ENCODE measurements around the gene LHPP. TPM values are rescaled to one million over a fixed set of nuclear protein-coding genes. Genes with fewer than 3 reads are reported as not detected.
A peak's percentile ranks its signal among the peaks of the same experiment; 100 is the strongest.

LHPP gene
- total and polyA plus RNA-seq, 4 experiments from 2014 or later: 17.9 to 22.4 (median 19.2) TPM

DNA sequence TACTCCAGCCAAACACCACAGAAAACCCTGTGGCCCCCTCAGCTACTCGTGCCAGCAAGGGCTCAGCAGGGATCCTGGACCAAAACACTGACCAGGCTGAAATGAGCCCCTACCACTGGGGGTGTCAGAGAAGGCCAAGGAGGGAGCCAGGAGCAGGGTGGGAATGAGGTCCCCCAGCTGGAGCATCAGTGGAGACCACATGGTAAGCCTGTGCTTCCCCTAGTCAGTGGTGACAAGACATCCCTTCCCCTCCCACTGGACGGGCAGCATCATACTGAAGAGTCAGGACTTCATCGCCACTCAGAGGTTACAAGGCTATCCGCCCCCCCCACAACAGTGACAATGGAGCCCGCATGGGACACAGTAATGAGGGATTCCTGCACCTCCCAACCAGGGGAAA is 99.6 kb downstream of the LHPP start:
- H3K36me3 Mint-ChIP-seq: peaks cover 2 to 13% of the 10 kb centered on the region in 2 donors
- CTCF ChIA-PET (ENCODE audit: partially characterized antibody): no interaction called here
- no peaks in the 10 kb centered on the region for H3K27me3 ChIP-seq (ENCODE audit: insufficient read depth, low read length)
- no peaks in the 10 kb centered on the region for H3K27me3 Mint-ChIP-seq
- intact Hi-C loops (cut with micrococcal nuclease): no loop called here
- no peaks in the 10 kb centered on the region for H3K4me1 ChIP-seq (ENCODE audit: insufficient read depth, low read length)
- peaks cover 0 to 13% (median 3%) of the 10 kb centered on the region in 8 donors for H3K9me3 Mint-ChIP-seq
- no peak overlapping the region for H3K4me3 ChIP-seq (ENCODE audit: low read length in 2 of 2)
- no peak overlapping the region for H3K27ac ChIP-seq (ENCODE audit: low read depth, low read length)
- POLR2A ChIA-PET (ENCODE audit: partially characterized antibody): no interaction called here
- no peak overlapping the region for H3K4me3 Mint-ChIP-seq
- H3K36me3 ChIP-seq (ENCODE audit: insufficient read depth, low read length): no peaks in the 10 kb centered on the region
- no peak overlapping the region for H3K27ac Mint-ChIP-seq
- no peak for DNase-seq
- H3K9me3 ChIP-seq (ENCODE audit: control insufficient read depth in 1 of 2, low read length in 2 of 2): no peaks in the 10 kb centered on the region
- no peaks in the 10 kb centered on the region for H3K4me1 Mint-ChIP-seq

DNA sequence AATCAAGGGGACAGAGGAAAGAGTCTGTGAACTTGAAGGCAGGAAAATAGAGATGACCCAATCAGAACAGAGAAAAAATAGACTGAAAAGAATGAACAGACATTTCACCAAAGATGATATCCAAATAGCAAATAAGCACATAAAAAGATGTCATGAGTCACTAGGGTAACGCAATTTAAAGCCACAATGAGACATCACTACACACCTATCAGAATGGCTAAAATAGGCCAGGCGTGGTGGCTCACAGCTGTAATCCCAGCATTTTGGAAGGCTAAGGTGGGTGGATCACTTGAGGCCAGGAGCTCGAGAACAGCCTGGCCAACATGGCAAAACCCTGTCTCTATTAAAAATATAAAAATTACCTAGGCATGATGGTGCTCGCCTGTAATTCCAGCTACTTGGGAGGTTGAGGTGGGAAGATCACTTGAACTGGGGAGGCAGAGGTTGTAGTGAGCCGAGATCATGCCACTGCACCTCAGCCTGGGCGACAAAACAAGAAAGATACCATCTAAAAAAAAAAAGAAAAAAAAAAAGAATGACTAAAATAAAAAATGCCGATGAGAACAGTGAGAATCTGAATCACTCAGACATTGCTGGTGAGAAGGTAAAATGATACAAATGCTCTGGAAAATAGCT is 100.9 kb downstream of the LHPP start:
- Histone ChIP-seq H3K27ac (ENCODE audit: low read depth, low read length) (no peak overlapping the region), H3K9me3 (ENCODE audit: control insufficient read depth in 1 of 2, low read length in 2 of 2) (no peaks in the 10 kb centered on the region), H3K36me3 (ENCODE audit: insufficient read depth, low read length) (no peaks in the 10 kb centered on the region), H3K4me3 (ENCODE audit: low read length in 2 of 2) (no peak overlapping the region), H3K4me1 (ENCODE audit: insufficient read depth, low read length) (no peaks in the 10 kb centered on the region), H3K27me3 (ENCODE audit: insufficient read depth, low read length) (no peaks in the 10 kb centered on the region)
- no peak for DNase-seq
- Mint-ChIP-seq H3K36me3 (peaks cover 2 to 13% of the 10 kb centered on the region in 2 donors), H3K4me1 (no peaks in the 10 kb centered on the region), H3K27ac (no peak overlapping the region), H3K9me3 (peaks cover 0 to 11% (median 3%) of the 10 kb centered on the region in 8 donors), H3K27me3 (no peaks in the 10 kb centered on the region), H3K4me3 (no peak overlapping the region)
- intact Hi-C loops (cut with micrococcal nuclease): no loop called here
- CTCF ChIA-PET (ENCODE audit: partially characterized antibody): no interaction called here
- POLR2A ChIA-PET (ENCODE audit: partially characterized antibody): no interaction called here

DNA sequence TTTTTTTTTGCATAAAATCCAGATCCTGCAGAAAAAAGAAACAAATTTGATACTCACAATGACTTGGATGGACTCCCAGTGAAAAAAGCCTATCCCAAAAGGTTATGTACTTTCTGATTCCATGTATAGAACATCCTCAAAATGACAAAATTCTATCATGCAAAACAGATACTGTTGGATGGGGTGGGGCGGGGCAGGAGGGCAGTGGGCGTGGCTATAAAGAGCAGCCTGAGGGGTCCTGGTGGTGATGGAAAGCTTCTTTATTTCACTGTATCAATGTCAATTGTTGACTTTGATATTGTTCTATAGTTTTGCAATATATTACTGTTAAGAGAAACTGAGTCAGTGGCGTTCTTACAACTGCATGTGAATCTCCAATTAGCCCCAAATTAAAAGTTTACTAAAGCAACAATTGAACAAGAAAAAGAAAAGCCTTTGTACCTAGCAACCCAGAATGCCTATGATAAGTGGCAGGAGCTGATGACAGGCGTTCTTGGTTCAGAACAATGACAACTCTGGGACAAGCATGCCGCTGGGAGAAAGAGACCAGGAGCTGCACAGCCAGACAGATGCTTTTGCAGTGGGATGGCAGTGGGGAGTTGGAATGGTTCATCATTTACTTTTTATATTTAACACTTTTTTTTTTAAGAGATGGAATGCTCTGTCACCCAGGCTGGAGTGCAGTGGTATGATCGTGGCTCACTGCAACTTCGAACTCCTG is 101.9 kb downstream of the LHPP start:
- DNase-seq: no peak
- Histone ChIP-seq H3K4me1 (ENCODE audit: insufficient read depth, low read length) (no peaks in the 10 kb centered on the region), H3K4me3 (ENCODE audit: low read length in 2 of 2) (no peak overlapping the region), H3K9me3 (ENCODE audit: control insufficient read depth in 1 of 2, low read length in 2 of 2) (no peaks in the 10 kb centered on the region), H3K27me3 (ENCODE audit: insufficient read depth, low read length) (no peaks in the 10 kb centered on the region), H3K36me3 (ENCODE audit: insufficient read depth, low read length) (no peaks in the 10 kb centered on the region), H3K27ac (ENCODE audit: low read depth, low read length) (no peak overlapping the region)
- ChIA-PET POLR2A (ENCODE audit: partially characterized antibody) (no interaction called here), CTCF (ENCODE audit: partially characterized antibody) (no interaction called here)
- H3K27me3 Mint-ChIP-seq: no peaks in the 10 kb centered on the region
- peak overlapping the region in 1 of 8 donors; percentile 28 for H3K4me3 Mint-ChIP-seq
- no peaks in the 10 kb centered on the region for H3K4me1 Mint-ChIP-seq
- H3K27ac Mint-ChIP-seq: peak overlapping the region in 1 of 7 donors; percentile 12
- intact Hi-C loops (cut with micrococcal nuclease): no loop called here
- peaks cover 2 to 13% of the 10 kb centered on the region in 2 donors for H3K36me3 Mint-ChIP-seq
- peaks cover 0 to 11% (median 3%) of the 10 kb centered on the region in 8 donors for H3K9me3 Mint-ChIP-seq

DNA sequence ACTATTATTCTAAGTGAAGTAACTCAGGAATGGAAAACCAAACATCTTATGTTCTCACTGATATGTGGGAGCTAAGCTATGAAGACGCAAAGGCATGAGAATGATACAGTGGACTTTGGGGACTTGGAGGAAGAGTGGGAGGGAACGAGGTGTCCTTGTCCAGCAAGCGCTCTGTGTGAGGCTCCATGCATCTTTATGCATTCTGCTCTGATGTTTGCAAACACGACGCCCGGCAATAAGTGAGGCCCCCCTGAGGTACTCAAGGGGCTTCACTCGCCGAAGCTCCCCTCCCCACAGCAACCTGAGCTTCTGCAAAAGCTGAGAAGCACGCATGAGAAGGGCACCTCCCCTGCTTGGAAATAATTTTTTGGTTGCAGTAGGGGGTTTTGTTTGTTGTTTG is 103.3 kb downstream of the LHPP start:
- CTCF ChIA-PET (ENCODE audit: partially characterized antibody): interaction anchor here (1.4 kb wide), 1 partner anchor 12 kb away, joined by 4 read pairs; no protein-coding TSS in a partner anchor
- POLR2A ChIA-PET (ENCODE audit: partially characterized antibody): no interaction called here
- no peak for DNase-seq

DNA sequence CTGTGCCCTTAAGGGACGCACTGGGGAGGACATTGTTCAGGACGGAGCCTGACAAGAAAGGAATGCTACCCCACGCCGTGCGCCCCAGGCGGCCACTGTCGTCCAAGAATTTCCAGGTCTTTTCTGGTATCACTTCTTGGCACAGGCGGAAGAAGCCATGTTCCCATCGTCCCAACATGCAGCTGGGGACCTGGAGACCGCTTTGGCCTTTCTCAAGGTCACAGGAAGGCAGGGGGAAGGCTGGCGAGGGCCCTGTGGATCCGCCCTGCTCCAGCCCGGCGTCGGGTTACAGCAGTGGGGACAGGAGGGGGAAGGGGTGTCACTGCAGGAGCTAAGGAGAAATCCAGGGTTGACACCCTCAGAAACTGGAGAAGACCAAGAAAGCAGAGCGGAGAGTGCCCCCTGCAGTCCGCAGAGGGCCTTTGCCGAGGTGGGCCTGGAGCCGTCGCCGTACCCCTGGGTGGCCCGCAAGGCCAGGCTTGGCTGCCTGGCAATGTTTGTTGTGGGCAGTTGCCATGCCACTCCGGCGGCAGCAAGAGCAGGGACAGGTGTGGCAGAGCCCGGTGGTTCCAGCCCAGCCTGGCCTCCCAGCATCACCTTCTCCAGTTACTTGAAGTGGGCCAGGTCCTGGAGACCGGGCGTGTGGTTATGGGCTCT is 104.1 kb downstream of the LHPP start:
- no peak for DNase-seq
- Mint-ChIP-seq H3K27me3 (no peaks in the 10 kb centered on the region), H3K27ac (no peak overlapping the region), H3K9me3 (peaks cover 0 to 9% (median 3%) of the 10 kb centered on the region in 8 donors), H3K4me3 (no peak overlapping the region), H3K4me1 (no peaks in the 10 kb centered on the region), H3K36me3 (peaks cover 0 to 8% of the 10 kb centered on the region in 2 donors)
- no peaks in the 10 kb centered on the region for H3K4me1 ChIP-seq (ENCODE audit: insufficient read depth, low read length)
- intact Hi-C loops (cut with micrococcal nuclease): no loop called here
- H3K27me3 ChIP-seq (ENCODE audit: insufficient read depth, low read length): no peaks in the 10 kb centered on the region
- H3K36me3 ChIP-seq (ENCODE audit: insufficient read depth, low read length): no peaks in the 10 kb centered on the region
- no peak overlapping the region for H3K4me3 ChIP-seq (ENCODE audit: low read length in 2 of 2)
- H3K9me3 ChIP-seq (ENCODE audit: control insufficient read depth in 1 of 2, low read length in 2 of 2): no peaks in the 10 kb centered on the region
- H3K27ac ChIP-seq (ENCODE audit: low read depth, low read length): no peak overlapping the region
- ChIA-PET CTCF (ENCODE audit: partially characterized antibody) (interaction anchor here (1.4 kb wide), 1 partner anchor 13 kb away, joined by 4 read pairs; no protein-coding TSS in a partner anchor), POLR2A (ENCODE audit: partially characterized antibody) (interaction anchor here (0.8 kb wide), 1 partner anchor 36 kb away, joined by 3 read pairs; no protein-coding TSS in a partner anchor)

More for the DNA sequence above, 103.3 kb downstream of the LHPP start:
- H3K27ac ChIP-seq (ENCODE audit: low read depth, low read length): no peak overlapping the region
- no peaks in the 10 kb centered on the region for H3K36me3 ChIP-seq (ENCODE audit: insufficient read depth, low read length)
- intact Hi-C loops (cut with micrococcal nuclease): no loop called here
- no peaks in the 10 kb centered on the region for H3K4me1 ChIP-seq (ENCODE audit: insufficient read depth, low read length)
- H3K4me3 ChIP-seq (ENCODE audit: low read length in 2 of 2): no peak overlapping the region
- Mint-ChIP-seq H3K9me3 (peaks cover 0 to 11% (median 3%) of the 10 kb centered on the region in 8 donors), H3K4me1 (no peaks in the 10 kb centered on the region), H3K36me3 (peaks cover 2 to 13% of the 10 kb centered on the region in 2 donors), H3K27me3 (no peaks in the 10 kb centered on the region), H3K27ac (no peak overlapping the region), H3K4me3 (no peak overlapping the region)
- H3K27me3 ChIP-seq (ENCODE audit: insufficient read depth, low read length): no peaks in the 10 kb centered on the region
- no peaks in the 10 kb centered on the region for H3K9me3 ChIP-seq (ENCODE audit: control insufficient read depth in 1 of 2, low read length in 2 of 2)

DNA sequence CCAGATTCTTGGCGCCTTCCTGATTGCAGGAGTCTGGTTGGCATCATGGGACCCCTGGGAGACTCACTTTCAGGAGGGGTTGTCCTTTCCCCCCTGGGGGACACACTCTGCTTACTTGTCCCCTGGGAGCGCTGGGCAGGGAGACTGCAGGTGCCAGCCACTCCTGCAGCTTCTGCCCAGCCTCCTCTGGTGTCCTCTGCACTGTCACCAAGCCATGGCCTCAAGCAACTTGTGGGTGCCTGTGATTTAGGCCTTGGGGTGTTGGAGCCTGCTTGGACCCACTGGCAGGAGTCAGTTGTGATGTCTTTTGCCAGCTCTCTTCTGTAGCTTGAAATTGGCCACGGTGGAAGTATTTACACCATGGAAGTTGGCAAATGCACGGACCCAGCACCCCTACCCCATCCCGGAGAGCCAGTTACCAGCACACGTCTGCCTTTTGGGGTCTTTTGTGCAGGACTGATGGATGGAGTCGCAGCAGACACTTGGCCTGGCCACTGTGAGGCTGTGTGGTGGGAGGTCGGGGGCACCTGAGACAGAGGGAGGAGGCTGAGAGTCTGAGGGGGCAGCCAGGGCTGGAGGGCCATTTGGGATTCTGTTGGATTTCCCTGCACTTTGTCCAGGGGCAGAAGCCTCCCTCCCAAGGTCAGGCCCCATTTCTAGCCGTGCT is 104.7 kb downstream of the LHPP start:
- intact Hi-C loops (cut with micrococcal nuclease): no loop called here
- ChIA-PET CTCF (ENCODE audit: partially characterized antibody) (no interaction called here), POLR2A (ENCODE audit: partially characterized antibody) (interaction anchor here (0.8 kb wide), 1 partner anchor 36 kb away, joined by 3 read pairs; no protein-coding TSS in a partner anchor)
- H3K27me3 Mint-ChIP-seq: no peaks in the 10 kb centered on the region
- Histone ChIP-seq H3K4me3 (ENCODE audit: low read length in 2 of 2) (no peak overlapping the region), H3K27me3 (ENCODE audit: insufficient read depth, low read length) (no peaks in the 10 kb centered on the region), H3K36me3 (ENCODE audit: insufficient read depth, low read length) (no peaks in the 10 kb centered on the region), H3K27ac (ENCODE audit: low read depth, low read length) (no peak overlapping the region), H3K9me3 (ENCODE audit: control insufficient read depth in 1 of 2, low read length in 2 of 2) (no peaks in the 10 kb centered on the region), H3K4me1 (ENCODE audit: insufficient read depth, low read length) (no peaks in the 10 kb centered on the region)
- no peak for DNase-seq
- H3K4me3 Mint-ChIP-seq: no peak overlapping the region
- H3K27ac Mint-ChIP-seq: no peak overlapping the region
- H3K4me1 Mint-ChIP-seq: no peaks in the 10 kb centered on the region
- H3K36me3 Mint-ChIP-seq: peaks cover 0 to 8% of the 10 kb centered on the region in 2 donors
- H3K9me3 Mint-ChIP-seq: peaks cover 0 to 5% (median 3%) of the 10 kb centered on the region in 8 donors

Data from CD4-positive, alpha-beta memory T cell (primary cell).